DOHH2 (cell line): ENCODE measurements around the gene SPACA1.

Experiments
- H3F3A ChIP-seq: fragments of 200-600 bp; sonication (generic), shearing (Covaris generic); 2 replicates; pipeline ENCODE4 v1.6.0; 2016; ENCODE audit warnings: antibody characterized with exemption, mild to moderate bottlenecking; ENCODE audit not compliant: control insufficient read depth, insufficient read depth
- H3K27ac ChIP-seq: fragments of 200-600 bp; sonication (generic); 2 replicates; pipeline ENCODE4 v1.5.1; 2014; ENCODE audit warnings: low read depth, mild to moderate bottlenecking, low read length, moderate library complexity
- H3K27me3 ChIP-seq: fragments of 200-600 bp; sonication (generic); 2 replicates; pipeline ENCODE4 v1.6.1; 2014; ENCODE audit warnings: mild to moderate bottlenecking, low read length, mixed read lengths; ENCODE audit not compliant: control insufficient read depth
- H3K36me3 ChIP-seq: fragments of 200-600 bp; sonication (generic); 2 replicates; pipeline ENCODE4 v1.6.1; 2014; ENCODE audit warnings: mild to moderate bottlenecking, low read length, moderate library complexity, mixed read lengths; ENCODE audit not compliant: control insufficient read depth
- H3K4me1 ChIP-seq: fragments of 200-600 bp; sonication (generic); 2 replicates; pipeline ENCODE4 v1.6.1; 2014; ENCODE audit warnings: mild to moderate bottlenecking, low read length, mixed read lengths; ENCODE audit not compliant: control insufficient read depth
- H3K4me2 ChIP-seq: fragments of 200-600 bp; sonication (generic); 2 replicates; pipeline ENCODE4 v1.6.0; 2014; ENCODE audit warnings: mild to moderate bottlenecking, low read length, moderate library complexity
- H3K4me3 ChIP-seq: fragments of 200-600 bp; sonication (generic); 2 replicates; pipeline ENCODE4 v1.5.1; 2014; ENCODE audit warnings: mild to moderate bottlenecking, low read length, mixed read lengths
- H3K79me2 ChIP-seq: fragments of 200-600 bp; sonication (generic); 2 replicates; pipeline ENCODE4 v1.6.1; 2014; ENCODE audit warnings: mild to moderate bottlenecking, low read length, mixed read lengths; ENCODE audit not compliant: control insufficient read depth
- H3K9me2 ChIP-seq: fragments of 200-600 bp; sonication (generic); replicated peaks from 2 replicates; pipeline ENCODE4 v1.6.1; 2014; ENCODE audit warnings: mild to moderate bottlenecking, low read length, mixed read lengths; ENCODE audit not compliant: control insufficient read depth
- H3K9me3 ChIP-seq: fragments of 200-600 bp; sonication (generic); 2 replicates; pipeline ENCODE4 v1.6.1; 2014; ENCODE audit warnings: antibody characterized with exemption, low read length, mixed read lengths; ENCODE audit not compliant: control insufficient read depth, insufficient read depth
- H4K20me1 ChIP-seq: fragments of 200-600 bp; sonication (generic); 2 replicates; pipeline ENCODE4 v1.6.0; 2014; ENCODE audit warnings: low read depth, mild to moderate bottlenecking, antibody characterized with exemption, low read length, moderate library complexity; ENCODE audit not compliant: control insufficient read depth, insufficient read depth
- CTCF ChIP-seq: fragments of 200-600 bp; sonication (generic); IDR thresholded peaks from one replicate; pipeline ENCODE4 v1.5.1; 2014; ENCODE audit warnings: antibody characterized with exemption, mild to moderate bottlenecking, low read depth, low read length; ENCODE audit not compliant: poor library complexity, severe bottlenecking
- EZH2phosphoT487 ChIP-seq: fragments of 200-600 bp; sonication (generic); IDR thresholded peaks from 2 replicates; pipeline ENCODE4 v1.6.1; 2017; ENCODE audit warnings: borderline replicate concordance, mild to moderate bottlenecking, antibody characterized with exemption, low read length, moderate library complexity, mixed read lengths

The SPACA1 gene

GRCh38 chr6:88048578-88048977 is 937 bp downstream of the SPACA1 start:
- Histone ChIP-seq H3K27me3 (no peaks in the 10 kb centered on the region), H3K79me2 (no peaks in the 10 kb centered on the region), H3K9me2 (no peaks in the 10 kb centered on the region; the same call in 1 of the 2 replicates), H3F3A (no peaks in the 10 kb centered on the region), H3K4me3 (no peak overlapping the region), H3K27ac (no peak overlapping the region), H4K20me1 (no peaks in the 10 kb centered on the region), H3K4me1 (no peaks in the 10 kb centered on the region), H3K4me2 (no peak overlapping the region), H3K9me3 (peaks cover 8% of the 10 kb centered on the region; the same call in 1 of the 2 replicates), H3K36me3 (no peaks in the 10 kb centered on the region)
- TF ChIP-seq CTCF, result no peak
- no peak for TF ChIP-seq EZH2phosphoT487

GRCh38 chr6:88050140-88050818 is 2.6 kb downstream of the SPACA1 start:
- no peaks in the 10 kb centered on the region for H3K4me1 ChIP-seq
- no peak overlapping the region for H3K4me3 ChIP-seq
- H3K4me2 ChIP-seq, result no peak overlapping the region
- no peaks in the 10 kb centered on the region for H3K36me3 ChIP-seq
- no peaks in the 10 kb centered on the region for H4K20me1 ChIP-seq
- H3K9me3 ChIP-seq, result peaks cover 8% of the 10 kb centered on the region; the same call in 1 of the 2 replicates
- H3F3A ChIP-seq, result no peaks in the 10 kb centered on the region
- no peak for TF ChIP-seq EZH2phosphoT487
- TF ChIP-seq CTCF, result no peak
- H3K27me3 ChIP-seq, result no peaks in the 10 kb centered on the region
- H3K9me2 ChIP-seq, result no peaks in the 10 kb centered on the region; the same call in 1 of the 2 replicates
- no peaks in the 10 kb centered on the region for H3K79me2 ChIP-seq
- H3K27ac ChIP-seq, result no peak overlapping the region

GRCh38 chr6:88059191-88059590 is 11.6 kb downstream of the SPACA1 start:
- Histone ChIP-seq H3K9me3 (no peaks in the 10 kb centered on the region), H3K27ac (no peak overlapping the region), H3F3A (no peaks in the 10 kb centered on the region), H3K27me3 (no peaks in the 10 kb centered on the region), H3K4me1 (peaks cover 2% of the 10 kb centered on the region; the same call in 1 of the 2 replicates), H3K4me2 (no peak overlapping the region), H3K4me3 (no peak overlapping the region), H3K36me3 (no peaks in the 10 kb centered on the region), H3K9me2 (no peaks in the 10 kb centered on the region), H3K79me2 (no peaks in the 10 kb centered on the region), H4K20me1 (no peaks in the 10 kb centered on the region)
- TF ChIP-seq CTCF (no peak), EZH2phosphoT487 (no peak)
